Right lung (tissue), 5 donors: Measurements from ENCODE around the gene LHX3. TPM values are rescaled to one million over a fixed set of nuclear protein-coding genes. Genes with fewer than 3 reads are reported as not detected.

Source experiments
- DNase-seq, 2 donors: peaks; one replicate each; pipeline ENCODE4 v3.0.0-alpha.2; 2013
- polyA plus RNA-seq, 5 donors: library from polyadenylated mRNA; unstranded; fragments of 120-200 nt; gene quantifications; one replicate each; pipeline versions ENCODE4 v1.2.1 to v1.2.3, GENCODE V29; 2013; ENCODE audit warnings: inconsistent platforms in 1 of 5, low replicate concordance in 1 of 5; ENCODE audit not compliant: insufficient read length in 5 of 5, insufficient read depth in 1 of 5

Gene LHX3
- polyA plus RNA-seq, 5 donors: not detected

- DNase-seq: no peak
Observed at GRCh38 chr9:136209232-136209631, 4.3 kb upstream of the LHX3 start.

GRCh38 chr9:136208675-136209074, 3.7 kb upstream of the LHX3 start:
- DNase-seq: no peak

- no peak for DNase-seq
Observed at GRCh38 chr9:136207616-136208015, 2.7 kb upstream of the LHX3 start.

DNA sequence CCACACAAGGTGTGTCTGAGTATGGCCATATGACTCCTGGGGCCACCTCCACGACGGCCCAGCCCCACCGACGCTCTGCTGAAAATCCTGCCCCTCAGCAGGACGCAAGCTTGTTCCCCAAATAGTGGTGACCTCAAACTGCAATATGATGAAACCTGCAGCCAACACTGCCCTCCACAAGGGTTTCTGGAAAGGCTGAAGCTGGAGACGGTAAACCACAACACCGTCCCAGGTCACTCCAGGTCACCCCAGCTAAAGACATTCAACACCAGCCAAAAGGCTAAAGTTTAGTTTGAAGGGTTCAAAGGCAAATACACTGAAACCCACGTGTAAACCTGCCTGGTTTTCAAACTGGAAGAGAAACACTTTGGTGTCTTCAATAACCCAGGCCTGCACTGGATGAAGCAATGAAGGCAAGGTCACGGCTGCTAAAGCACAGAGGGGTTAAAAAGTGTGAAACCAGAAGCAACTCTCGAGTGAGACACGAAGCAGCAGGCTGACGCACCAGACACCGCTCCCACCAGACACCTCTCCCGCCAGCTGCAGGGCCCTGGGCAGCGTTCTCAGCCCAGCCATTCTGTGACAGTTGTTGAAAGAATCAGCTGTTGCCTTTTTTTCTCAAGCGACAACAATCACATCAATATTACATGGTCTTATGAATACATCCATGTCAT, 1.8 kb upstream of the LHX3 start:
- no peak for DNase-seq

GRCh38 chr9:136205707-136205992, 722 bp upstream of the LHX3 start:
- DNase-seq: no peak

DNA sequence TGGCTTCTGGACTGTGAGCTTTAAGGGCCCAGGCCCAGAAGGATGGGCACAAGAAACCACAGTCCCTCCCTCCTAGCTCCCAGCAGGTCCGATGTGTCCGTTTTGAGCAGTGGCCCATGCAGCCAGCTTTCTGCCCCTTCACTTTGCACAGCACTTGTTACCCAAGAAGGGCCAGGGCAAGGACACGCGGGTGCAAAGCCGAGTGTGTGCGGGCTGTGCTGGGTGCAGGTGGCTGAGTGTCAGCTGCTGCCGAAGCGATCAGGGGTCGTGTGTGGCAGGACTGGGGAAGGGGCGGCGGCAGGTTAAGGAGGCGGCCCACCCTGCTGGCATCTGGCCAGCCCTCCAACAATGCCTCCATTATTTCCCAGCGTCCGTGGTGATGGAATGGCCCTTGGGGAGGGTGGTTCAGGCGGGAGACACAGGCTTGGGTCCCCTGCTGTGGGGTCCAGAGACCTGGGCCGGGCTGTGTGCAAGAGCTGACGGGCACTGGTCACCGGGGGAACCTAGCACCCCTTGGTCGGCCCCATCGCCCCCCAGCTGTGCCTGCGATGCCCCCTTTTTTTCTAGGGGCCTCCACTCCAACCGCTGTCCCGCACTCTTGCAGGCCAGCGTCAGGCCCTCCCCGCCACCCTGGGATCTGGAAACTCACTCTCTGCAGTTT, 653 bp downstream of the LHX3 start:
- no peak for DNase-seq

GRCh38 chr9:136203408-136204144, 1.4 kb downstream of the LHX3 start:
- DNase-seq: no peak

DNA sequence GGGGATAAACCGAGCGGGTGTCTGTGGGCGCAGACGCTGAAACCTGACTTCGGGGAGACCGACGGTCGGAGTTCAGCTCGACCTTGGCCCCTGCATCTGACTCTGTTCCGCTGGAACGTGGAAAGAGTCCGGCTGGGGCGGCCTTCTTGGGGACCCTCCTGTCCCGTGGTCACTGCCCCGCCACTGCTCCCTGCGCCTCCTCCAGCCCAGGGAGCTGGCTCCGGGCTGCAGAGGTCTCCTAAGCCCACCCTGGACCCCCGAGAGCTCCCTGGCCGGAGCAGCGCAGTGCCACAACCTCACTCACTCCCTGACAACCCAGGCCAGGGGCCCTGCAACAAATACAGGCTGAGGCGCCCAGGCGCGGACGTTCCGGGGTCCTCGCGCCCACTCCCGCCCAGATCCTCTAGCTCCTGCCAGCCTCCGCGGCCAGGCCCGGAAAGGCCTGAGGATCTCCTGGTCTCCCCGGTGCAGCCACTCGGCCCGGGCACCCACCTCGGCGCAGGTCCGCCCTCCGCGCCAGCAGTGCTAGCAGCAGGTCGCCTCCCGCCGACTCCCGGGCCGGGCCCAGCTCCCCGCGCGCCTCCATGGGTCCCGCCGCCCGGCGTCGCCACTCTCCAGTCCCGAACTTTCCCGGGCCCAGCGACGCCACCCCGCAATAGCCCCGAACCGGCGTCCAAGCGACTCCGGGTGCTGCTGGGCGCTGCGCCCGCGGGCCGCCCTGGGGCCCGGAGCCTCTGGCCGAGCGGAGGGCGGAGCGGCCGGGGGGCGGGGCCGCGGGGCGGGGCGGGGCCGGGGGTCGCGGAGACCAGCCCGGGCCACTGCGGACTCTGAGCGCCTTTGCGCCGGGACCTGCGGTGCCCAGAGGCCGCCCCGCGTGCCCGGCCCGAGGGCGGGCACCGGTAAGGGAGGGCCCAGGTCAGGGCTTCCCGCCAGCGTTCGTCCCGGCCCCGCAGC, 2.2 kb downstream of the LHX3 start:
- no peak for DNase-seq

- DNase-seq: peak; percentile 23 to 26
Observed at GRCh38 chr9:136201609-136202453, 3.1 kb downstream of the LHX3 start.

DNA sequence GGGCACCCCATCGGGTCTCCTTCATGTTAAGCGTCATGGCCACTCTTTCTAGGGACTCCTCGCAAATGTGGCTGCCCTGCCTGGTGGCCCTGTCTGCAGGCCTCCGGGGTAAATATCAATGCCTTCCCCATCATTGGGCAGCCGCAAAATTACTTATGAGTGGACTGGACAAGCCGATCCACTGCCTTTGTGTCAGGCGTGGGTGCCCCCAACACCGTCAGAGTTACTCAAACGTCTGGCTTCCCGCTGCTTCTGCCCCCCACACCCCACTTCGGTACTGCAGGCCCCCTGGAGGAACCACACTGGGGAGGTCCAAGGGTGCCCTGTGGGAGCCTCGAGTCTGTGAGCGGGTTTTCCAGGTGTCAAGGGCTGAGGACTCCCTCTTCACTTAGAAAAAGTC, 3.8 kb downstream of the LHX3 start:
- DNase-seq: no peak

- DNase-seq: no peak
Observed at GRCh38 chr9:136200424-136200823, 4.5 kb downstream of the LHX3 start.

GRCh38 chr9:136199391-136200288, 5.3 kb downstream of the LHX3 start:
- DNase-seq: no peak

- DNase-seq: no peak
Observed at GRCh38 chr9:136198605-136199083, 6.3 kb downstream of the LHX3 start.

- DNase-seq: no peak
Observed at GRCh38 chr9:136197930-136198604, 6.9 kb downstream of the LHX3 start.

DNA sequence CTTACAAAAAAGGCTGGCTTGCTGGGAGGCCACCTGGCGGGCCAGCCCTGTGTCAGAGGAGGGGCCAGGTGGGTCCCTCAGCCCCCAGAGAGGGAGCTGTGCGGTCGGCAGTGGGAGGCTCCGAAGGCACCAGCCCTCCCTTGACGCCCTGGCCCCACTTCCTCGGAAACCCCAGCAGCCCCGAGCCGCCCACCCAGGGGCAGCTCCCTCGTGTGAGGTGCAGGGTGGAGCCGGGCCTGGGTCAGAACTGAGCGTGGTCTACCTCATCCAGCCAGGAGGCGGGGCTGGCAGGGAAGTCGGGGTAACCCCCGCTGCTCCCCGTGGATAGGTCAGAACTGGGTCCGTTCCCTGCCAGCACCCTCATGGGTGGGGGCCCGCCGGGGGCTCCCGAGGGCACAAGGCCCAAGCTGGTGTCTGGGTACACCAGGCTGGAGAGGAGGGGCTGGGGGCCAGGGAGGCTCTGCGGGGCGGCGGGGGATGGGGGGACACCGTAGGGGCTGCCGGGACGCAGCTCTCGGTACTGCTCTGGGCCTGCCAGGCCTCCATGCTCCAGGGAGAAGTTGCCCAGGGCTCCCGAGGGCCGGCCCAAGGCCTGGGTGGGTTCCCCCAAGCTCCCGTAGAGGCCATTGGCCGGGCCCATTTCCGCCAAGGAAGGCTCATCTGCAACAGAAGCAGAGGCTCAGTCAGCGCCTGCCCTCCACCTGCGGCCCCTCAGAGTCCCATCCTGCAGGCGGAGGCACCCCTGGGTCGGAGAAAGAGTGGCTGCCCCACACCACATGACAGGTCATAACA, 7.6 kb downstream of the LHX3 start:
- DNase-seq: no peak

DNA sequence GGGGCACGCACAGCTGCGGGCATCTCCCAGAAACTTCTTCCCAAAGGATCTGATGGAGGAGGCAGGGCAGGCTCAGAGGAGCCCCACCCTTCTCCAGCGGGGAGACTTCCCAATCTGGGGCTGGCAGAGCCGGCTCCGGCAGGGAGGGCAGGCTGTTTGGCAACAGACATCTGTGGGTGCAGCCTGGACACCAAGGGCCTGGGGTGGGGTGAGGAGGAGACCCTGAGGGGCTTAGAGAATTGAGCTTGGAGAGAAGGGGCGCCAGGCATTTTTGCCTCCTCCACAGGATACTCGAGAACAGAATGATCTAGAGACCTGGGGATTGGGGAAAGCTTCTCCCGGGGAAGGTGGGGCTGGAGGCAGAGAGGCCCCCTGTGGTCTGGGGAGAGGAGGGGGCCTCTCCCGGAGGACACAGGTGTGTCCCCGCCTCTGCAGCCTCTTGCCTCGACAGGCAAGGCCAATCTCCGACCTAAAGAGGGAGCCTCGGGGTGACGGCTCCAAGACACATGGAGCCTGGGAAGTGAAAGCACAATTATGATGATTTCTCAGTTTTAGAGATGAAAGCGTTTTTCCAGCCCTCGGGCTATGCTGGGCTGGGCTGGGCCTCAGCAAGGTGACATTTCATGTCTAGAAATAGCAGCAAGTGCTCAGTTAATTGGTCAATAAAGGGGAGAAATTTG, 8.4 kb downstream of the LHX3 start:
- DNase-seq: no peak

DNA sequence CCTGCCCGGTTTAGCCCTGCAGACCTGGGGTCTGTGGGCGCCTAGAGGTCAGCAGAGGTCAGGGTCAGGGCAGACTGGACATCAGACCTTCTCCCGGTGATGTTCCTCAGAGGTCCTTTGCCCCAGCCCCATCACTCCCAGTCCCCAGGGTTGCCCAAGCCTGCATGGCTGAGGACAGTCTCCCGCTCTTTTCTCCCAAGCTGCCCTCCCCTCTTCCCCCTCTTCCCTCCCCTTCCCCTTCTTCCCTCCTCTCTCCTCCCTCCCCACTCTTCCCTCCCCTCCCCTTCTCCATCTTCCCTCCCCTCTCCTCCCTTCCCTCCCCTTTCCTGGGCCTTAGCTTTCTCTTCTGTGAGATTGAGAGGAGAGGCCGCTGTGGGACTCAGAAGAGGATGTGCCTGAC, 10.4 kb downstream of the LHX3 start:
- DNase-seq: no peak

GRCh38 chr9:136193891-136194279, 11.0 kb downstream of the LHX3 start:
- DNase-seq: no peak
